ENCODE results near the gene SESN1.

GRCh38 chr6:108951351-108951953 is 143.2 kb downstream of the SESN1 start:
- TF ChIP-seq CTCF (IDR thresholded peaks at IDR 0.05) (no peak), POLR2A (IDR thresholded peaks at IDR 0.05) (no peak)
